PFSK-1 (cell line): ENCODE measurements around the gene C1orf210.

Experiments used
- FOXP2 ChIP-seq: optimal IDR thresholded peaks from 2 replicates; pipeline ENCODE3; 2011; ENCODE audit warnings: borderline replicate concordance, control low read depth, inconsistent platforms; ENCODE audit not compliant: insufficient read depth; ENCODE audit errors: extremely low read length, extremely low read depth
- POLR2AphosphoS5 ChIP-seq: IDR thresholded peaks from 2 replicates; pipeline ENCODE4 v1.6.1; 2012; ENCODE audit warnings: low read depth, mild to moderate bottlenecking, control low read depth, low read length, moderate library complexity
- REST ChIP-seq, 2 experiments: IDR thresholded peaks; 2 replicates each; pipeline versions ENCODE4 v1.6.1 to v1.8.0; 2011 to 2012; ENCODE audit warnings: low read depth in 2 of 2, low read length in 2 of 2, control low read depth in 1 of 2, inconsistent platforms in 1 of 2, mild to moderate bottlenecking in 1 of 2, moderate library complexity in 1 of 2; ENCODE audit not compliant: insufficient read depth in 1 of 2
- TAF1 ChIP-seq: IDR thresholded peaks from 2 replicates; pipeline ENCODE4 v1.6.1; 2012; ENCODE audit warnings: low read length, control low read depth, borderline replicate concordance; ENCODE audit not compliant: insufficient read depth

GRCh38 chr1:43286115-43286514 lies 734 bp upstream of the C1orf210 start:
- TF ChIP-seq POLR2AphosphoS5 (no peak), TAF1 (no peak), FOXP2 (no peak), REST (IDR thresholded peaks at IDR 0.05; ENCODE audit: insufficient read depth in 1 of 2, low read depth in 2 of 2, low read length in 2 of 2) (no peak)
